ENCODE data around the gene DNAH8.

- TF ChIP-seq CTCF (IDR thresholded peaks at IDR 0.05; ENCODE audit: poor library complexity) (no peak), EZH2 (IDR thresholded peaks at IDR 0.05; ENCODE audit: borderline replicate concordance) (no peak)
Measured at GRCh38 chr6:38806833-38807232, 91.7 kb downstream of the DNAH8 start.
